ENCODE data around the gene KLHL14. TPM values are rescaled to one million over a fixed set of nuclear protein-coding genes. Genes with fewer than 3 reads are reported as not detected.

Gene KLHL14, protein sequence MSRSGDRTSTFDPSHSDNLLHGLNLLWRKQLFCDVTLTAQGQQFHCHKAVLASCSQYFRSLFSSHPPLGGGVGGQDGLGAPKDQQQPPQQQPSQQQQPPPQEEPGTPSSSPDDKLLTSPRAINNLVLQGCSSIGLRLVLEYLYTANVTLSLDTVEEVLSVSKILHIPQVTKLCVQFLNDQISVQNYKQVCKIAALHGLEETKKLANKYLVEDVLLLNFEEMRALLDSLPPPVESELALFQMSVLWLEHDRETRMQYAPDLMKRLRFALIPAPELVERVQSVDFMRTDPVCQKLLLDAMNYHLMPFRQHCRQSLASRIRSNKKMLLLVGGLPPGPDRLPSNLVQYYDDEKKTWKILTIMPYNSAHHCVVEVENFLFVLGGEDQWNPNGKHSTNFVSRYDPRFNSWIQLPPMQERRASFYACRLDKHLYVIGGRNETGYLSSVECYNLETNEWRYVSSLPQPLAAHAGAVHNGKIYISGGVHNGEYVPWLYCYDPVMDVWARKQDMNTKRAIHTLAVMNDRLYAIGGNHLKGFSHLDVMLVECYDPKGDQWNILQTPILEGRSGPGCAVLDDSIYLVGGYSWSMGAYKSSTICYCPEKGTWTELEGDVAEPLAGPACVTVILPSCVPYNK
- not detected in 5 replicates for total RNA-seq (2022; extraction: Qiagen RNA extraction; ENCODE audit: low read depth)

GRCh38 chr18:32772581-32773381 lies at the start of gene KLHL14:
TSS of gene KLHL14 (minus strand) at chr18:32773023. CDS start at chr18:32770591, 2,432 bp downstream.

